GM19025 (cell line): Measurements from ENCODE around the gene EMX2.

Source experiments
- ATAC-seq: cut with Tn5 transposase; IDR thresholded peaks from one replicate; pipeline ENCODE4 v1.9.1; 2021; ENCODE audit warnings: mild to moderate bottlenecking, low read depth, moderate library complexity; ENCODE audit not compliant: unreplicated experiment

Gene EMX2

DNA sequence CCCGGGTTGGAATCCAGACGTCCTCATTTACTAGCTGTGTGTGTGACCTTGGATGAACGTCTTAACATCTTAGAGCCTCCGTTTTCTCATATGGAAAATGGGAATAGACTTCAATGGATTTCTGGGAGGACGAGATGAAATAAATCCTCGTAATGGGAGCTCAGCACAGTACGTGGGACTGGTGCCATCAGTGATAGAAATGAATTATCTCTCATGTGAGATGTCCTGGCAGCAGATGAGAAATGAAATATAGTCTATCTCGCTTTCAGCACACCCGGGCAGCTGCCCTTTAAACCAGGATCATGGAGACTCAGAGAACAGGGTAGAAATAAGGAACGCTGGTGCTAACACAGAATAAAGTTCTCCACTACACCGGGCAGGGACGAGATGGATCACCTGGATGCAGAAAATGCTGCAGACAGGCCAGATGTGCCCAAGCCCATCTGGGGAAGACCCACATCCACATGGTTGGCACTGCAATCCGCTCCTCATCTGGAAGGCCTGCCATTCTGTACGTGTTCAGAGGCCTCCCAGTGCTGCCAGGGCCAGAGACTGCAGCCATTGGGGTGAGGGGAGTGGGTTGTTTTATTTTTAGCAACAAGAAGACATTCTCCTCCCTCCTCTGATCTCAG is 11.1 kb upstream of the EMX2 start:
- ATAC-seq = no peak

DNA sequence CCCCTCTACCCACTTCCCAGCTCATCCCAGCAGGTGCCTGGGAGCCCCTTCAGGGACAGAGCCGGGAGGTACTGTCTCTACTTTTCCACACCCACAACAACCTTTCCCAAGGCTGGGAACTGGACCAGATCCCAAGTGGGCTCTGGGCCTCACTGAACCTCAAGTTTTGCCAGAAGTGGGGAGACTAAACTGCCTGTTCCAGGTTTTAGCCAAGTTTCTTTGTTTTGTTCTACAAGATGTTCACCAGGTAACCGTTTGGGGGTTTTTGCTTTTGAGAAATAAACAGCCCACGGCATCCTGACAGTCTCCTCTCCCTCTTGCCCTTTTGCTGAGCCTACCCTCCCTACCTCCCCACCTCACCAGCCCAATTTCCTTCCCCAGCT is 10.6 kb upstream of the EMX2 start:
- ATAC-seq = no peak

DNA sequence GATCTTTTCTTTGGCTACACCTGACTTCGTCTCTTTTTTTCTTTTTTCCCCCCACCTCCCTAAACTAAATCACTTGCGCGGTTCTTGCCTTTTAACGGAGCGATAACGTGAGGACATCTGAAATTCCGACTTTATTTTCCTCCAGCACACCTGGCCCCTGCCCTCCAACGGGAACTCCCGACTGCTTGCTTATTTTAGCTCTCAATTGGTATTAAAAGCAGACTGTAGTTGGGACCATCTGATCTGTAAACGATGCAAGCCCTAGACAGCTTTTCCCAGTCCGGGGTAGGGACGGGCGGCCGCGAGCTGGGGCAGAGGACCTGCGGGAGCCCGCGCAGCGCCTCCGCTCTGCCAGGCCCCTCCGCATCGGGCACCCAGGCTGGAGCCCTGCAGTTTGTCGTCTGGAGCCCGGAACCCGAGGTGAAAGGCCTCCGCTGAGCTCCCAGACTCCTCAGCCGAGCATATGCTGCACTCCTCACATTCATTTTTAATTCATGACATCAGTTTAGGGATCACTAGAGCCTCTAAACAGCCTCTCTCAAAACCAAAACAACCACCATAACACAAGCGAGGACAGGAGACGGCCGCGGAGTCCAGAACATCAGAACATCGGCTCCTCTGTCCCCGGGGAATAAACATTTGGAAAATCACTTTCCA is 10.0 kb upstream of the EMX2 start:
- ATAC-seq = no peak

DNA sequence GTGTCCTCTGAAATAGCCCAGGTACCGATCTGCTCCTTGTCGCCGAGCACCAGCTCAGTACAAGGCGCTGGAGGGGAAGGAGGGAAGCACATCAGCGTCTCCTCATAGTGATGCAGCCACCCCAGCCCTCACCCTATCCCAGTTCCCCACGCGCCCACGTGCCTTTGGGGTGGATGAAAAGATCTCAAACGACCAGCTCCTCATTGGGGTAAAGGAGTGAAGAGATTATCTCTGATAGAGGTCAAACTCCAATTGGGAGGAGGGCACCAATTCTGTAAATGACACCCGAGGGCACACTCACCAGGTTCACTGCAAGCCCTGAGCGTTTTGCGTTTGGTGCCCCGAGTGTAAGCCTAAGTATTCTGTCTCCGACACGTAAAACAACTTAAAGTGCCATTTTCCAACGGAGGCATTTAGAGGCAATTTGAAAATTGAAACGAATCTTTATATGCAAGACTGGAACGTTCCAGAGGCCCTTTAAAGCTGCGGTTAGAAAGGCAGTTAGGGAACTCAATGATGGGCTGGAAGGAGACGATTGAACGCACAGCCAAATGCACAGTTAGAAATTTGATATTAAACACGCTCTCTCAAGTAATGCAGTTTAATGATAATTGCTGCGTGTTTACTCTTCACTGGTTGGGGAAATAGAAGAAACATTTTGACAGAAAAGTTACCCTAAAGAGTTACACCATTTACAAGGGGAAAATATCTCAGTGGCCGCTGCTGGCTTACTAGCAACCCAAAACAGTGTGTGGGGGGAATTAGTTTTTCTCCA is 8.9 kb upstream of the EMX2 start:
- ATAC-seq = no peak

DNA sequence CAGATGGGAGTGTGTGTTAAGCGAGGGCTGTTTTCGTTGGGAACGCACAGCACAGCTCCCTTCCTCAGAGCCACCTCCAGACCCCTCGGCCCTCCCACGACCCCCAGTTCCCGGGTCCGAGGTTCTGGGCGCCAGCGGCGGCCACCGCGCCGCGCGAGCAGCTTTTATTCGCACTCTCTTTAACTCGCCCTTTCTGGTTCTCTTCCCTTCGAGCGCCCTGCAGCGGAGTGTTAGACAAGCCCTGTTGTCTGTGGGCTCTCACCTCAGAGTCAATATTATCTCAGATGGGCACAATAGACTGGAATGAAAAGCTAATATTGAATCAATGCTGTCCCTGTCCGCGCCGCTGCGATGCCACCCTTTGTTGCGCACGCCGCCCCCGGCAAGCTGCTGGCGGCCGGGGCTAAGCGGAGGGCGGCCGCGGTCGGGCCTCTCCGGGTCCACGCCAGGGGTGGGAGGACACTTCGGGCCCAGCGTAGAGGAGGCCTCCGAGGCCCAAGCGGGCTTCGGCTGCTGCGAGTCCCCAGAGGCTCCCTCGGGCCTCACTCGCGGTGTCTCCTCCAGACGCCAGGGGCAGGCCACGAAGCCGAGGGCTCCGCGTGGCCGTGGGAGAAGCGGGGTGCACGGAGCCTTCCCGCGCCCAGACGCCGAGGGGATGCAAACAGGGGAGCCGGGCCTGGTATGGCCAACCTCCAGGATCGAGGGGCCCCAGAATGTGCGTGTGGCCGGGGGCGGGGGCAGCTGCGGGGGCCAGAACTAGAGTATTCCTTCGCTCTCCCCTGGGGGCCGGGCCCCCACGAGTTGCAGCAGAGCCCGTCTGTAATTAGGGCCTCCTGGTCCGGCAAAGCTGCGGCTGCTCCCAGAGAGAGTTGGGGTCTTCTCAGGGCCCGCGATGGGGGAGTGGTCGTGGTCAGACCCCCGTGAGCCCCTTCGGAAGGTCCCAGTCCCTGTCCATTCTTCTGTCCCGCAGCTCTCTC is 7.9 kb upstream of the EMX2 start:
- no peak for ATAC-seq

DNA sequence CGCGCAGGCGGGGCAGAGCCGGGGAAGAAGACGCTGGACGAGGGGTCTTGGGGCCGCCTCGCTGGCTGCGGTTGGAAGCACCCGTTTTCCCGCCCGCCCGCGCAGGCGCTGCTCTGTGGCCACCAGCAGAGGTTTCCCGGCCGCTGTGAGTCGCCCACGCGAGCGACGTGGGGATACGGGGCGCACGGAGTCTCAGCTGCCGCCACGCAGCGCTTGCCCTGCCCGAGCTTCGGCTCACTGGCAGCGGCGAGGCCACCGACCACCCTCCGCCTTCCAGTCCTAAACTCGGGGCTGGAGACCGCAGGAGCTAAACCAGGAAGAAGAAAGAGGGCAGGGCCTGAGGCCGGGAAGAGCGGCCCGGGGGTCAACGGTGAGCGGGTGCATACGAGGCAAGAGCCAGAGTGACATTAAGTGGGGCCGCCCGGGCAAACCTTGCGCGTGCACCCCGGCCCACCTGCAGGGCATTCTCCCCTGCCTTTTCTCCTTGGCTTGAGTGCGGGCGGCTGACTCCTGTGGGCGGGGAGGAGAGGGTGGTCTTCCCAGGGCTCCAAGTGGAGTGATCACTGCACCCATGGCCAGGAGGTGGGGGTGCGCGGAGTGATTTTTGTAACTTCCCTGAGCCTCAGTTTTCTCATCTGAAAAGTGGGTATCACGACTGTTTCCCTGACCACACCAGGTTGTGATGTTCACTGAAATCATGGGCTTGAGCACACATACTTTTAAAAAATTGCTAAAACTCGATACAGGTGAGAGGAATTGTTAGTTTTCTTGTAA is 7.1 kb upstream of the EMX2 start:
- no peak for ATAC-seq

DNA sequence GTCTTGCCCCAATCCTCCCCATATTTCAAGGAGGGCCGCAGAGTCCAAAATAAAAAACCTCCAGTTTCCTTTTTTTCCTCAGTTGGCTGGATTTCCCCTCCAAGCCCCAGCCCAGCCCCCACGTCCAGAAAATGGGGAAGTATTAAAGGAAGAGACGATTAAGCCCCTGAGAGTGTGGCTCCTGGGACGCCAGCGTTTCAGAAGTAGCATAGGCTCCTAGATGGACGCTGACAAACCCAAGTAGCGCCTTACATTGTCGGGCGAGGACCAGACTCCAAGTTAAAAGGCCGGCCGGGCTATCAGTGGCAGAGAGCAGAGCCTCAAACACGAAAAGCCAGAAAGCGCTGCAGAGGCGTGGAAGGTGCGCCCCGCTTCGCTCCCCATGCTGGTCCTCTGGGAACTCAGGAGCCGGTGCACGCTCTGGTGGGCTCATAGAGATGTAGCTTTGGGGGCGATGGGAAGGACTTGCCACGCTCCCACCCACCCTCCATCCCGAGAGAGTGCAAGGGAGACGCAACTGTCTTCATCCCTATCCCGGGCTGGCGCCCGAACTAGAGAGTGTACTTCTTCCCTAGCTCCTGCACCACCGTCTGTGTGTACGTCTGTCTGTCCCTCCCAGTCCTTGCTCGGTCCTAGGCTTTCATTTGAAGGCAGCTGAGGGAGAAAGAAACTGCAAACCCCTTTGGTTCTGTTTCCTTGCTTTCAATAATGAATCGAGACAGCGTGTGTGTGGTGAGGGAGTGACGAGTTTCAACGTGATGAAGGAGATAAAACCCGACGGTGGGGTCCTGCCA is 6.3 kb upstream of the EMX2 start:
- no peak for ATAC-seq

DNA sequence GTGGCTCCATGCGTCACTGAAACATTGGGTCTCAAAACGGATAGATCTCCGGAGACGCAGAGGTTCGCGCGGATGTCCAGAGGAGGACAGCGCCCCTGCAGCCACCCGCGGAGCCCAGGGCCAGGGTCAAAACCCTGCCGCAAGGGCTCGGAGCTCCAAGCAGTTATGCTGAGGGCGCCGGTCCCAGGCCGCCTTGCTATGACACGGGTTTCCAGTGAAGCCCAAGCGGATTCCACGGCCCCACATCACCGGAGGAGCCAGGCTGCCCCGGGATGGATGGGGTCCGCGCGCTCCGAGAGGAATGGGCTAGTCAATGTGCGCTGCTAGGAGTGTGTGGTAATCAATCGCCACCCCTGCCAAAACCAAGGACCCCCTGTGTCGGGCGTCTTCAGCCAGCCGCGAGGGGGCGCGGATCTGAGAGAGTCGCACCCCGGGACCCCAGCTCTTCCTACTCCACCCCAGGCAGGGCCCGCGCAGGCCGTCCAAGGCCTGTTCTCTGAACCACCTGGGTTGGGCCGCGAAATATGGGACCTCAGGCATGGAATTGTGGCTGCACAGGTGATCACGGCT is 5.6 kb upstream of the EMX2 start:
- no peak for ATAC-seq

DNA sequence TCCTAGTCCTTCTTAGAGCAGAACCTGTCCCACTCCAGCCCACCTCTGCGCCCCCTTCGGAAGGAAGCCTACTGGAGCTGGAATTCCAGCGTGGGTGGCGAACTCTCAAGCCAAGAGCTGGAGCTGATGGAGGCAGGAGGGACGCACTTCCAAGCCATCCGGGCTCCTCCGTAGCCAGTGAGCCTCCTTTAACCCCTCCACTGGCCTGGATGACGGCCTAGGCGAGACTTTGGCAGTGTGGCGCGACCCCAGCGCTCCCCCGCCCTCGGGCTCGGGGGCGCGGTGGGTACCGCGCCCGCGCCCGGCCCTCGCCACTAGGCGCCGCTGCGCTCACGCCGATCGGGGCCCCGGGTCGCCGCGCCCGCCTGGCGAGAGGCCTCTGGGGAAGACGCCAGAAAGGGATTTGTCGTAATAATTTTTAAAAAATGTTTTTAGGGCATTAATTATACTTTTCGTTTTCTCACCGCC is 5.1 kb upstream of the EMX2 start:
- ATAC-seq = no peak

DNA sequence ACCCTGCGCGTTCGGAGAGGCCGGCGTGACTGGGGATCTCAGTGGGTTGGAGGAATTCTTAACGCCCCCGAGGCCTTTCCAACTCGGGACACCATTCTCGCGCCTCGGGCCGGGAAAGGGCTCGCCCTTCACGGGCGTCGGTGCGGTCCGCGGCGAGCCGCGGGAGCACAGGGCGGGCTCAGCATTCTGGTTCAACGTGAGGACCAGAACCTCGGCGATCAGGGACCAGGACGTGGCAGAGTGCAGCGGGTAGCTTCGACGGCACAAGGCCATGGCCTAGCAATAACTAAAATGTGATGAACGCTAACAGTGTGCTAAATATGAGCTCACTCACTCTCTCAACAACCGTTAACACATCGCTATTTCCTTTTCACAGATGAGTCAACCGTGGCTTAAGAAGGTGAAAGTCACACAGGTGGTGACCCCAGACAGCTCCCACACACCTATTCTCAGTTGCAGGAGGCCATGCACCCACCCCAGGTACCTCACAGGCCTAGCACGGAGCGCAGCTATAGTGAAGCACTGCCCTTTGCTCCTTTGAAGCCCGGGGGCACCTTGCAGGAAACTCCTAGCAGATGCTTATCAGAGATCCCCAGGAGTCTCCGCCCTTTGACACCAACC is 4.5 kb upstream of the EMX2 start:
- no peak for ATAC-seq

DNA sequence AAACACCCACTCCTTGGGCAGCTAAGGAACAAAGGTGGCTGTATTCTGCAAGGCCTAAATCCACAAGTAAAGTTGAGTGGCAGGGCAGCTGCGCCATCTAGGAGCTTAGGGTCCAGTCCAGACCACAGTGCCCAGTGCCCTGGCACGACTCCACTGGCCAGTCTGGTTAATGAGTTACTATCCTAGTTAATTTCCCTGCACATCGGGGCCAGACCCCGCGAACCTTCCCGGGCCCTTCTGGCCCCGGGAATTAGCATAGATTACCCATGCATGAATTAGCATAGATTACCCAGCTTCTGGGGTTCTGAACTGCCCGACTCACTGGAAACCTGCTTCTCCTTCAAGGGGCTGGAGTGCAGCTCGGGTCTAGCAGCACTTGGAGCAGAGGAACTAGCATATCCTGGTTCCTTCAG is 3.2 kb upstream of the EMX2 start:
- no peak for ATAC-seq

DNA sequence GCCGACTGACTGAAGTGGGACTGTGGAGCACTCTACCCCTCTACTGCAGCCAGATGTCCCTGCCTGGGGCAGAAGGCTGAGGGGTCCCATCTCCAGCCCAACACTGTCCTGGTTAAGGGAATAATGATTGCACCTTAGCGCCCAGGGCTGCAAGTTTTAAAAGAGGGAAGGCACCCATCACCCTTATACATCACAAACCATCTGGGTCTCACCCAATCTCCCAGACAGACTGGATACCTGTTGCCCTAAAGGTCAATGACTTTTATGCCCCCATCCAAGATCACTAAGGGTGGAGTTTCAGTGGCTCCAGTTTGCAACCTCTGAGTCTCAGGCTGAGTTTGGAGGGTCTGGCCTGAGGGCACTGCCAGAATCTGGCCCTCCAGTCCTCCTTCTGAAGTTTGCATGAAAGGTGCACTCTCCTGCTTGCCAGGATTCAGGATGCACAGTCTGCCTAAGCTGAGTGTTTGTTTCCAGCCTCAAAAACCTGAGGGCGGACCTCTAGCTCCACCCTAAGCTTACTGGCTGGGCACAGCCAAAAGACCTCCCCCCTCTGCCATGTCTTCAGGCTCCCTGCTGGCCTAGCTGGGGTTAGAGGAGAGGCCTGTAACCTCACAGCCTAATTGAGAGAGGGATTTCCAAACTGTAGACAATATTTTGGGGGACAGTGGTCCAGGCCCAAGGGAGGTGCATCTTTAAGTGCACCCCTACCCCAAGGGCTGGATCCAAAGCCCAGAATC is 2.5 kb upstream of the EMX2 start:
- ATAC-seq = no peak

DNA sequence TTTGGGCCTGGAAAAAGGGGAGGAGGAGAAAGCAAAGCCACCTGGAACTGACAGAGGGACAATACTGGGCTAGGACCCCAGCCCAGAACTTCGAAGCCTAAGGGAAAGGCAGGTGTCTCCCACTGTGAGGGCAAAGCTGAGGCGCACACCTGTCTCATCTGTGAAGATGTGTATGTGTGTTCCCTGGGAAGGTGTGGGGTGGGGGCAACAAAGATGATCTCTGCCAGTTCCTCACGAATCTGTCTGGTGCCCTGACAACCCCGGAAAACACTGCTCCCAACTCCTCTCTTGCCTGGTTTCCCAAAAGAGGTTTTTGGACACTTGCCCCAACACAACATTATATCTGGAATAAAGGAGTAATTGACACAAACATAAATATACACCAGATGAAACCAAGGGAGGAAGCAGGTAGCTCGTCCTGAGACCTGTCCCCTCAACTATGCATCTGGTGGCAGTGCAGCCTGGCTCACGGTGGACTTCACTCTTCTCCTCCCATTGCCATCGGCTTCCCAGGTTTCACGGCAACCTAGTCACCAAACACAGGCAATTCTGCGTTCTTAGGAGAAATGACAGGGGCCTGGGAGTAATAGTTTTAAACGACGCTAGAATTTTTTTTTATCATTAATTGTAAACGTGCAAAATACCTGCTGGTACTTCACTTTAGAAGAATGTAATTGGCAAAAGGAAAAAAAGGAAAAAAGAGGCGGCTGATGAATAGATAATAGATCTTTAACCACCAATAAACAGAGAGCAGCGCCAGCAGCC is 1.7 kb upstream of the EMX2 start:
- no peak for ATAC-seq

DNA sequence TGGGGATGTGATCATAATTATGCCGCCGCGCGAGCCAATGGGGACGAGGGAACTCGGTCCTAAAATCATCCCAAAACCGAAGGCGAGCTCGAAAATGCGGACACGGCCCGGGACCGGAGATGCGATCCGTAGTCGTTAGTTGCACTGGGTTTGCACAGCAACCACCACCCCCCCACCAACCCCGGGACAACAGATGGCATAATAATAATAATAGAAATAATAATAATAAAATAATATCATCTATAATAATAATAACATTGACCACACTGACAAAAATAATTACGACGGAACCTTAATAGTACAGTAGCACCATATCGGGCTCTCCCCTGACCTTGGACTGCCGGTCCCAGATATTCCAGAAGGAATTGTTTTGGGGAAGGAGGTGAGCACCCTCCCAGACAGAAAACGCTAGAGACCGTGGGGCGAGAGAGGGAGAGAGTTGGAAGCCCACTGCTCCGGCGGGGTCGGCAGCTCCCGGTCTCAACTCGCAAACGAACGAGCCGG is 1.1 kb upstream of the EMX2 start:
- ATAC-seq = no peak

DNA sequence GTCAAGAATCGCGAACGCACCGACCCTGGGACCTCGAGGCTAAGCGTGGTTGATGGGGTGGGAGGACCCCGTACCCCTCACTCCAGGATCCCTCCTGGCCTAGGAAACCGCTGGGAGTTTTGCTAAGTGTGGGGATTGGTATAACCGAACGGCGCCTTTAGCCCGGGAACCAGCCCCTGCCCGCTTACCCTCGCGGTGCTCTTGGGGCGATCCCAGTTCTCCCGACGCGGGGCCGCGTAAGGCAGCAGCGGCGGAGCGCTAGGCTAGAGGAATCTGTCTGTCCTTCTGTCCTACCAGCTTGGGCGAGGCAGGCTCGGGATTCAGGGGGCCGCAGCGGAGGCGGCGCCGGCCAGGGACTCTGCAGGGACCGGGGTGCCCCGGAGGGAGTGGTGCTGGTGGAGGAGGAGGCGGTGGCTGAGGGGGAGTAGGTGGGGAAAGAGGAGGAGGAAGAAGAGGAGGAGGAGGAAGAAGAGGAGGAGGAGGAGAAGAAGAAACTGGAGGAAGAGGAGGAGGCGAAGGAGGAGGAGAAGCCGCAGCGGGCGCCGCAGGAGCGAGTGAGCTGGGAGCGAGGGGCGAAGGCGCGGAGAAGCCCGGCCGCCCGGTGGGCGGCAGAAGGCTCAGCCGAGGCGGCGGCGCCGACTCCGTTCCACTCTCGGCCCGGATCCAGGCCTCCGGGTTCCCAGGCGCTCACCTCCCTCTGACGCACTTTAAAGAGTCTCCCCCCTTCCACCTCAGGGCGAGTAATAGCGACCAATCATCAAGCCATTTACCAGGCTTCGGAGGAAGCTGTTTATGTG is 439 bp upstream of the EMX2 start:
- ATAC-seq = no peak
